HEK293T (cell line): ENCODE measurements around the gene NFATC1.
"Not testable (repeated sequence)": the region's sequence is repeated elsewhere in the genome, so short reads cannot be mapped to it uniquely, and the experiment has no call there.

ENCODE experiments used
- ARNT ChIP-seq: fragments of 450-650 bp; IDR thresholded peaks from 2 replicates; pipeline ENCODE4 v1.6.1; 2017; ENCODE audit warnings: mild to moderate bottlenecking
- BHLHE40 ChIP-seq: fragments of 450-650 bp; IDR thresholded peaks from 2 replicates; pipeline ENCODE4 v1.6.1; 2016; ENCODE audit warnings: mild to moderate bottlenecking, moderate library complexity, borderline replicate concordance
- CTBP1 ChIP-seq: fragments of 450-650 bp; IDR thresholded peaks from 2 replicates; pipeline ENCODE4 v1.6.1; 2016; ENCODE audit warnings: borderline replicate concordance
- ELF4 ChIP-seq: fragments of 450-650 bp; IDR thresholded peaks from 2 replicates; pipeline ENCODE4 v1.6.1; 2017; ENCODE audit warnings: antibody characterized with exemption
- FOXA1 ChIP-seq: fragments of 450-650 bp; IDR thresholded peaks from 2 replicates; pipeline ENCODE4 v1.6.1; 2016; ENCODE audit warnings: mild to moderate bottlenecking
- FOXM1 ChIP-seq: fragments of 450-650 bp; IDR thresholded peaks from 2 replicates; pipeline ENCODE4 v1.6.1; 2017; ENCODE audit warnings: mild to moderate bottlenecking, borderline replicate concordance
- HDGF ChIP-seq: fragments of 450-650 bp; IDR thresholded peaks from 2 replicates; pipeline ENCODE4 v1.6.1; 2017; ENCODE audit warnings: antibody characterized with exemption, borderline replicate concordance
- NFRKB ChIP-seq: fragments of 450-650 bp; IDR thresholded peaks from 2 replicates; pipeline ENCODE4 v1.6.1; 2016; ENCODE audit warnings: mild to moderate bottlenecking, moderate library complexity
- SP1 ChIP-seq: fragments of 450-650 bp; IDR thresholded peaks from 2 replicates; pipeline ENCODE4 v1.6.1; 2017
- TARDBP ChIP-seq: fragments of 450-650 bp; IDR thresholded peaks from 2 replicates; pipeline ENCODE4 v1.6.1; 2016
- ZNF384 ChIP-seq: fragments of 450-650 bp; IDR thresholded peaks from 2 replicates; pipeline ENCODE4 v1.6.1; 2016
- TF ChIP-seq, protein P1 (sequence below): fragments of 450-650 bp; IDR thresholded peaks from 2 replicates; pipeline ENCODE4 v1.6.1; 2016

DNA sequence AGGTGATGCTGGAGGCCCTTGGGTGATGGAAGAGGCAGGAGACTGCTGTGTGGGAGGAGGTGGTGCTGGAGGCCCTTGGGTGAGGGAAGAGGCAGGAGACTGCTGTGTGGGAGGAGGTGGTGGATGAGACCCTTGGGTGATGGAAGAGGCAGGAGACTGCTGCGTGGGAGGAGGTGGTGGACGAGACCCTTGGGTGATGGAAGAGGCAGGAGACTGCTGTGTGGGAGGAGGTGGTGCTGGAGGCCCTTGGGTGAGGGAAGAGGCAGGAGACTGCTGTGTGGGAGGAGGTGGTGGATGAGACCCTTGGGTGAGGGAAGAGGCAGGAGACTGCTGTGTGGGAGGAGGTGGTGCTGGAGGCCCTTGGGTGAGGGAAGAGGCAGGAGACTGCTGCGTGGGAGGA, 109.7 kb downstream of the NFATC1 start:
- TF ChIP-seq ELF4, HDGF, SP1, BHLHE40, FOXA1, NFRKB, ZNF384, FOXM1, TARDBP, CTBP1, ARNT: not testable (repeated sequence)
- TF ChIP-seq, protein P1, sequence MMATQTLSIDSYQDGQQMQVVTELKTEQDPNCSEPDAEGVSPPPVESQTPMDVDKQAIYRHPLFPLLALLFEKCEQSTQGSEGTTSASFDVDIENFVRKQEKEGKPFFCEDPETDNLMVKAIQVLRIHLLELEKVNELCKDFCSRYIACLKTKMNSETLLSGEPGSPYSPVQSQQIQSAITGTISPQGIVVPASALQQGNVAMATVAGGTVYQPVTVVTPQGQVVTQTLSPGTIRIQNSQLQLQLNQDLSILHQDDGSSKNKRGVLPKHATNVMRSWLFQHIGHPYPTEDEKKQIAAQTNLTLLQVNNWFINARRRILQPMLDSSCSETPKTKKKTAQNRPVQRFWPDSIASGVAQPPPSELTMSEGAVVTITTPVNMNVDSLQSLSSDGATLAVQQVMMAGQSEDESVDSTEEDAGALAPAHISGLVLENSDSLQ, result not testable (repeated sequence)
